MV-4-11 (cell line): ENCODE measurements around the gene CDK5RAP1.

Source experiments
- DNase-seq: peaks from one replicate; lab custom pipeline; 2025; lab: John Stamatoyannopoulos, UW

The CDK5RAP1 gene

DNA sequence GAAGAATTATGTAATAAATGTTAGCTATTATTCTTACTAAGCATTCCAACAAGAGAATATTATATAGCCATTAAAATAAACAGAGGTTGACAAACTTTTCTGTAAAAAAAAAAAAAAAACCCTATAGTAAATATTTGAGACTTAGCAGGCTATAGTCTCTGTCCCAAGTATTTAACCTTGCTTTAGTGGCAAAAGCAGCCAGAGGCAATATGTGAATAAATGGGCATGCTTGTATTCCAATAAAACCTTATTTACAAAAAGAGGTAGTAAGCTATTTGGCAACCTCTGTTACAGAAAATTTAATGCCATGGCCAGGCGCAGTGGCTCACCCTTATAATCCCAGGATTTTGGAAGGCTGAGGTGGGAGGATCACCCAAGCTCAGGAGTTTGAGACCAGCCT lies 14.6 kb downstream of the CDK5RAP1 start:
- no peak for DNase-seq

GRCh38 chr20:33377366-33377765 lies 24.0 kb downstream of the CDK5RAP1 start:
- DNase-seq, result no peak

DNA sequence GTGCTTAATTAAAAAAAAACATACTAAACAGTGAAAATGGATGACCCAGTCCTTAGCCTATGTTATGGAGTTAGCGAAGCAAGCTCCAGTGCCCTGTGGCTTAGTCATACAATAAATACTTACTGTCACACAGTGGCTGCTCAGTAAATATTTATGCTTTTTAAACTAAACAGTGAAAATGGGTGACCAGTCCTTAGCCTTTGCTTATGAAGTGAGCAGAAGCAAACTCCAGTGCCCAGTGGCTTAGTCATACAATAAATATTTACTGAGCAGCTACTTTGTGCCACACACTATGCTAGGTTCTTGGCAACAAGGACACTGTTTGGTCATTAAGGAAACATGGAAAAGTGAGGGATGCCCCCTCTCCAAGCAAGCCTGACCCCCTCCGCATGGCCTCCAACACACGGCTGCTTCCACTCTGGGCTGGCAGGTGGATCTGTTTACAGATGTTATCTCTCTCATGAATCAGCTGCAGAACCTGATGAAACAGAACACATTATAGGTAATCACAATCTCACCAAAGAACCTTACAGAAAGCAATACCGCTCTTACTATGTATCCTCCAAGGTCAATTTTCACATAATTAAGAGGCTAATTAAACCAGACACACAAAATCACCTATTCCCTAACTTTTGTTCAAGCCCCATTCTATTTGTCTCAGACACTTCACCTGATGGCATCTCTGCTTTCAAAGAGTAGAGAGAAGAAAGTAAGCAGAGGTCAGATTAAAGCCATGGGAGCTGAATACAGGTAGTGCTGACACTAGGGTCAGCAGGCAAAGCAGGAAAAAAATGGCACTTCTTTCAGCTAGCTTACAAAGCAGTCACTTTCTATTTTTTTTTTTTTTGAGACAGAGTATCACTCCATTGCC lies 27.3 kb downstream of the CDK5RAP1 start:
- DNase-seq, result no peak

- DNase-seq, result no peak
Observed at GRCh38 chr20:33372993-33373441, 28.3 kb downstream of the CDK5RAP1 start.

DNA sequence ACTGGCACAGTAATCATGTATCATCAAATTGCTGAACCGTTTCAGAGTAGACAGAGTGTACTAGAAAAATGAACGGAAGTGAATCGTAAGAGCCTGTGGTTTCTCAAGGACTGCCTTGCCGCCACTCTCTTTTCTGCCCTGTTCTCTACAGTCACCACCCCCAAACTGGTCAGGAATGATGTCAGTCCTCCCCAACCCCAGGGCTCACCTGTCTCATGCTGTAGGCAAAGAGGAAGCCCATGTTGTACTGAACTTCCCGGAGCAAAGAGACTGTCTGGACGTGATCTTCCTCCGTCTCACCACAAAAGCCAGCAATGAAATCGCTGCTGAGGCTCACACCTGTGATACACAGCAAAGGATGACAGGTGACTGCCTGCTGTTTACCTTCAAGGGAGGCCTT lies 31.0 kb downstream of the CDK5RAP1 start:
- peak; percentile 47 for DNase-seq

GRCh38 chr20:33362898-33363297 lies 38.4 kb downstream of the CDK5RAP1 start:
- DNase-seq, result no peak

DNA sequence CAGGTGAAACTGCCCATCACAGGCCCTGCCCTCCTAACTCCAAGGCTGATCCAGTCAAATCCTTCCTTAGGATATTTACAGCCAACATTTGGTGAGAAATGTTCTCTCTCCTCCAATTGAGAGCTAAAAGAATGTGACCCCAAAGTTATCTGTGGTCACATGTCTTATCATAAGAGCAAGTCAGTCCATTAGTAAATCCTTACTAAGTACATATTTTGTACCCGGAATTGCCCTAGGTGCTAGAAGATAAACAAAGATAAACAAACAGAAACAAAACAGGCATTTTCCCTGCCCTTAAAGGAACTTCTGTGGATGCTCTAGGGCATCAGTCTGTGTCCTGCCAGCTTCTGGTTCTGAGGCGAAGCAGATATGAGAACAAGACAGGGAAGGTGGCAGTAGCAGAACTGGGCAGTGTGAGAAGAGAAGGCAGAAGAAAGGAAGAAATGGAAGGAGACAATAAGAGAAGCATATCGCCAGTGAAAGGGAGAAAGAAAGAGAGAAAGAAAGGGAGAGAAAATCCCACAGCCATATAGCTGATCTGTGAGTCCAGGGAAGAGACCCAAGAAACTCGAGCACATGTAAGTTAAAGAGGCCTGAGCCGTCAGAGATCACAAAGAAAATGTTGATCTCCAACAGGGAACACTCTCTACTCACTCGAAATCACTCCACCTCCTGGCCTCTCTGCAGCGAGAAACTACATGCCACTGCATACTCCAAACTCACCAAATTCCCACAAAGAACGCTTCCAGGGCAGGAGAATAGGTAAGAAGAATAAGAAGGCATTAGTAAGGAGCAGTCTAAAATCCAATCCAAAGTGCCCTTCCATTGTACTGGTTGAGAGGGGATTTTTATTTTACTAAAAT lies 41.7 kb downstream of the CDK5RAP1 start:
- DNase-seq, result no peak

DNA sequence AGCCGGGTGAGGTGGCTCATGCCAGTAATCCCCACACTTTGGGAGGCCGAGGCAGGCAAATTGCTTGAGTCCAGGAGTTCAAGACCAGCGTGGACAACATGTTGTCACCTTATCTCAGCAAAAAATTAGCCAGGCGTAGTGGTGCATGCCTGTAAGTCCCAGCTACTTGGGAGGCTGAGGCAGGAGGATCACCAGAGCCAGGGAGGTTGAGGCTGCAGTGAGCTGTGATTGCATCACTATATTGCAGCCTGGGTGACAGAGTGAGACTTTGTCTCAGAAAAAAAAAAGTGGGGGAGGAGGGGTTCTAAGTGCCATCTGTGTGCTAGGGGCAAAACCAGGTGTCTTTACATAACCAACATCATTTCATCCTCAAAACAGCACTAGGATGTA lies 48.3 kb downstream of the CDK5RAP1 start:
- no peak for DNase-seq

DNA sequence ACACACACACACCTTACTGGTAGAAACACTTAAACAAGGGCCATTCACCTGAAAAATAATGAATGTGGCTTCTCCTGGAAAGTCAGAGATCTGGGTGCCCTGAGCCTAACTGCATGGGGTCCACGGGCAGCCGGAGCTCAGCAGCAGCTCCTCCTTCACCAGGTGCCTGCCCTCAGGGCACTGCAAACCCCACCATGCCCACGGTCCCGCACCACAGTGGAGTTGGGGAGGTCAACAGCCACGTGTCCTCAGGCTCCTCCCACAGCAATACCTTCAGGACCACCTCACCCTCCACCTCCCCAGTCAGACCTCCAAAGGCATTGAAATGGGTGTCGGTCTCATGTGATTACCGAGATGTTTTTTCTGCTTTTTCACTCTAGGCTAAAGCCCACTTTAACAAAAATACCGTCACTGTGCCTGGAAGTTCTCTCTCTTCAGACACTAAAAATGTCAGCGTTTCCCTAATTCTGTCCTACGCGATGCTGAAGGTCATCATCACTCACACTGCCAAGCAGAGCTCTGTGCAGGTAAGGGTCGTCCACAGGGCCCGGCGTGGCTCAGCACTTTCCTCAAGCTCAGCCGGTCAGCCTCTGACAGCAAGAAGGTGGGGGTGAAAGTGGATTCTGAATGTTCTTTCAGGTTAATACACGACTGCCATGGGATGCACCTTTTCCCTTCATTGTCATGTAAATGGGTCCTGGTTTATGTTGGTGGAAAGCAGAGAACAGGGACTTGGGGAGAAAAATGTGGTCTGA lies 48.9 kb downstream of the CDK5RAP1 start:
- DNase-seq, result no peak

DNA sequence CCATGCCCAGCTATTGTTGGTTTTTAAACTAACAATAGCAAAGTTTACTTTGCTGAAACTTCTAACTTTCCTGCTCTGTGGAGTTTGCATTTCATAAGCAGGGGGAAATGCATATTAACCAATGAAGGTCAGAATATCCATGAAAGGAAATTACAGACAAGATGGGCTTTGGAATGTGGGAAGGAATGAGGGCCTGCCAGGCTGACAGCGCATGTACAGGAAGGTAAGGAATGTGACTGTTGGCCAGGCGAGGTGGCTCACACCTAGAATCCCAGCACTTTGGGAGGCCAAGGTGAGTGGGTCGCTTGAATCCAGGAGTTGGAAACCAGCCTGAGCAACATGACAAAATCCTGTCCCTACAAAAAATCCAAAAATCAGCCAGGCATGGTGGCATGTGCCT lies 49.6 kb downstream of the CDK5RAP1 start:
- no peak for DNase-seq

DNA sequence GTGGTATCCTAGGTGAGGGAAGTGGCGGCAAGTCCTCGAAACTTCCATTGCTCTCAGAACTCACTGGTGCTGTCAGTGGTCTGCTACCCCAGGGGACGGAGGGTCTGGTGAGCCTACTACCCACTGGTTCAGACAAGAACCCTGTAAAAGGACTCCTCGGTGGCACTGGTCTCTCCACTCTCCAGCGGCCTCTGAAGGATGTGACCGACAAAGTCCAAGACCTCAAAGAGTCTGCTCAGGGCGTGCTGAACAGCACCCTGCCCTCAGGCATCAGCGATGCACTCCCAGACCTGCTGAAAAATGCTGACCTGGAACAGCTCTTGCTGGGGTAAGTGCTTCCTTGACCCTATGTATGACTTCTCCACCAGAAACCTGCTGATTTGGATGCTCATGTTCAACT lies 51.8 kb downstream of the CDK5RAP1 start:
- no peak for DNase-seq

DNA sequence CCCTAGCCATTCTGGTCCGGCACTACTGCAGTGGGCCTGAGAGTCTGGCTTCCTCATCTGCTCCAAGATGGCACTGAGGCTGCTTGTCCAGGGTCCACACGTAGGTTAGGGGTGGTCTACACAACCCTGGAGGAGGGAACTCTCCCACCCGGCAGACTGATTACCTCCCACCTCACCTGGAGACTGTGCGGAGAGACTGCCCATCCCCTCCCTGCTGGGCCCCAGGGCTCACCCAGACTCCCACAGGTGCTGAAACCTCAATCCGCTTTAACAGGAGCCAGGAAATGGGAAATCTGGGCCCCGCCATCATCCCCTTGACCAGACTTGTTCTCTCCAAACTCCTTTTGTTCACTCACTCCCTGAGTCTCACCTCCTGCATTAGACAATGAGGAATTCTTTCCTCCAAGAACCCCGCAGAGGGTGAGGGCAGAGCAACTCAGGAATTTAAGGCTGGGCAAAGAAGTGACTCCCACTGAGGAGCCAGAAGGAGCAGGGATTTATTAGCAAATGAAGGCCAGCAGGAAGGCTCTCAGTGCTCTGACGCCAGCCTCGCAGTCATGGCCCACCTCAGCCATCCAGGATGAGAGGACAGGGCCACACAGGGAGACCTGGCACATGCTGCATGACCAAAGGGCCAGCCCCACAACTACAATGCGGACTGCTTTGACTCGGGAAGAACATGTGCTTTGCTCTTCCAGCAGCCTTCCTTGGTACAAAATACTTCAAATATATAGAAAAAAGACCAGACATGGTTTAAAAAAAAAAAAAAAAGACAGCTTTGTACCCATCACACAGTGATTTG lies 53.0 kb downstream of the CDK5RAP1 start:
- no peak for DNase-seq

DNA sequence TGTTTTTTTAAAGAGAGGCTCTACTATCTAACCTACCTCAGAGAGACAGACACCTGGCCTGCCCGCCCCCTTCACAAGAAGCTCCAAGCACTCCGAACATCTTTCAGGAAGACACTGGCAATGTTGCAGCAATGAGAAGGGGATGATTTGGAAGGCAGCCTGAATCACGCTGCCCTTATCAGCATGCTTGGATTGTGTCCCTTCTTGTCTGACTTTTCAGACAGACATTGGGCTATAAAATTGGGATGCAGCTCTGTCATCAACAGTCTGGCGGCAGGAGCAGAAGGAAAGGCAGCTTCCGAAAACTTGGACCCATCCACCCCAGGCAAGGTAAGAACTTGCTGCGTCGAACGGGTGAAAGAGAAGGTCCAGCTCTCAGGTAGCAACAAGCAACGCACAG lies 56.0 kb downstream of the CDK5RAP1 start:
- no peak for DNase-seq

GRCh38 chr20:33343521-33343920 lies 57.8 kb downstream of the CDK5RAP1 start:
- DNase-seq, result no peak

GRCh38 chr20:33339515-33340058 lies 61.7 kb downstream of the CDK5RAP1 start:
- no peak for DNase-seq

DNA sequence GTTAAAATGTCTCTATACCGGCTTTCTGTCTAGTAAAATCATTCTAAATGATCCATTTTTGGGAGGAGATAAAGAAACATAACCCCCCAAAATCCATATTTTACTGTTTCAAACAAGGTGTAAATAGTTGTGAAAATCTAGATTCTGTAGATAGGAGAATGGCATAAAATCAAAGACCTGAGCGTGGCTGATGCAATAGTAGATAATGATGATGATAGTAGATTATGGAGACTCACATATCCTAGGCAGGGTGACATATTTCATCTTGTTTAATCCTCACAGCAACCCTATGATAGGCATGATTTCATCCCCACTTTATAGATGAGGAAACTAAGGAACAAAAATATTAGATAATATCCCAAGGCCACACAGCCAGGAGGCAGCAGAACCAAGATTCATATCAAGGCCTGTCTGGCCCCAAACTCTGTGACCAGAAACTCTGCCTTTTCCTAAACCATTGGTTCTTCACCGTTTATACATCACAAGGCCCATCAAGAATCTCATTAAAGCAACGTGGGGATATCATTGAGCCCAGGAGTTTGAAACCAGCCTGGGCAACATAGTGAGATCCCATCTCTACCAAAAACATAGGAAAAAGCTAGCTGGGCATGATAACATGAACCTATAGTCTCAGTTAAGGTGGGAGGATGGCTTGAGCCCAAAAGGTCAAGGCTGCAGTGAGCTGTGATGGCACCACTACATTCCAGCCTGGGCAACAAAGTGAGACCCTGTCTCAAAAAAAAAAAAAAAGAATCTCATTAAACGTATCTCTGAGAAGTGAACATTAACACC lies 62.7 kb downstream of the CDK5RAP1 start:
- no peak for DNase-seq

DNA sequence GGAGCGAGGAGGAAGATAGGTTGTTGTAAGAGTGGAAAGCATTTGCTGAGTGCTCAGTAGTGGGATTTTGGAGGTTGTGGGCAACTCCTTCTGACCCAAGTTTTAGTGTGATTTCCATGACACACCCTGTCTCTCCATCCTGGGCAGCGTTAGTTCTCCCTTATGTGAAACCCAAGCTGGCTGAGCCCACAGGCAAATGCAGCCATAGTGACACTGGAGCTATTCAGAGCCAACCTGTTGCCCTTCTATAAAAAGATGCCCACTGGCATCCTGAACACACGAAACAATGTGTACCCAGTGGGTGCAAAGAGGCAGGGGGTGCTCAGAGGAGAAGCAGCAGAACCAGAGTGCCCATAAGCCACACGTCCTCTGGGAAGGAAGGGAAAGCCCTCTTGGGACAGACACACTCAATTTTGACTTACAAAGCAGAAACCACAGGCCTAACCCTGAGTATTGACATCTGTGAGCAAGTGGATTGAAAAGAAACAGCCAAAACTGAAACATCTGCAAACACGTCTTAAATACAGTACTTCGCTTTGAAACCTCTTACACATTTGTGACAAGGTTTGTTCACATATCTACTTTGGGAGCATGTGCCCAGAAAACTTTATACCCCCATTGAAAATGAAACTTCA lies 63.7 kb downstream of the CDK5RAP1 start:
- DNase-seq, result no peak

- DNase-seq, result no peak
Observed at GRCh38 chr20:33337119-33337518, 64.2 kb downstream of the CDK5RAP1 start.

DNA sequence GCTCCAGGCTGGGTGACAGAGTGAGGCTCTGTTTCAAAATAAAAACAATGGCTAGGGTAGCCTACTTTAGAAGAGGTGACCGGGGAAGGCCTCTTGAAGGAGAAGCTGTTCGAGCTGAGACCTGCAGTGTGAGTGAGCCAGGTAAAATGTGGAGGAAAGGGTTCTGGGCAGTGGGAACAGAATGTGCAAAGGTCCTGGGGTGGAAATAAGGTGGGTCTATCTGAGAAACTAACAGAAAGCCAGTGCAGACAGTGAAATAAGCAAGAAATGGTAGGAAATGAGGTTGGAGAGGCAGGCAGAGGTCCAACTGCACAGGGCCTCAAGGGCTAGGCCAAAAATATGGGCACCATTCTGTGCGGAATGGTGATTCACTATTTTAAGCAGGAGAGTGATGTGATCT lies 64.9 kb downstream of the CDK5RAP1 start:
- no peak for DNase-seq

DNA sequence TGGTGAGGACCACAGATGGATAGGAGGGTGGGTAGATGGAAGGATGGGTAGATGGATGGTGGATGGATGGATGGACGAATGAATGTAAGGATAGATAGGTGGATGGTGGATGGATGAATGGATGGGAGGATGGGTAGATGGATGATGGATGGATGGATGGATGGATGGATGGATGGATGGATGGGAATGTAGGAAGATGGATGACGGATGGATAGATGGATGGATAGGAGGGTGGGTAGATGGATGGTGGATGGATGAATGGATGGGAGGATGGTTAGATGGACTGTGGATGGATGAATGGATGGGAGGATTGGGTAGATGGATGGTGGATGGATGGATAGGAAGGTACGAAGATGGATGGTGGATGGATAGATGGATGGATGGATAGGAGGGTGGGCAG lies 67.2 kb downstream of the CDK5RAP1 start:
- no peak for DNase-seq
